HT1080 (cell line): Measurements from ENCODE around the gene IBTK. TPM values are rescaled to one million over a fixed set of nuclear protein-coding genes. Genes with fewer than 3 reads are reported as not detected.
"Not testable (repeated sequence)": the region's sequence is repeated elsewhere in the genome, so short reads cannot be mapped to it uniquely, and the experiment has no call there.

Source experiments
- DNase-seq: peaks from one replicate; pipeline ENCODE4 v3.0.0-alpha.2; 2015; ENCODE audit warnings: low read depth
- polyA plus RNA-seq, 2 experiments: library from polyadenylated mRNA; depleted of rRNA; stranded (reverse); fragments of >200 nt; gene quantifications; 2 replicates each; pipeline ENCODE4 v1.2.3, GENCODE V29; 2015
- total RNA-seq: library from RNA; depleted of rRNA; stranded (reverse); fragments of >200 nt; shearing (Covaris generic); gene quantifications from 2 replicates; pipeline ENCODE4 v1.2.3, GENCODE V29; 2014; rRNA removed

The IBTK gene, protein sequence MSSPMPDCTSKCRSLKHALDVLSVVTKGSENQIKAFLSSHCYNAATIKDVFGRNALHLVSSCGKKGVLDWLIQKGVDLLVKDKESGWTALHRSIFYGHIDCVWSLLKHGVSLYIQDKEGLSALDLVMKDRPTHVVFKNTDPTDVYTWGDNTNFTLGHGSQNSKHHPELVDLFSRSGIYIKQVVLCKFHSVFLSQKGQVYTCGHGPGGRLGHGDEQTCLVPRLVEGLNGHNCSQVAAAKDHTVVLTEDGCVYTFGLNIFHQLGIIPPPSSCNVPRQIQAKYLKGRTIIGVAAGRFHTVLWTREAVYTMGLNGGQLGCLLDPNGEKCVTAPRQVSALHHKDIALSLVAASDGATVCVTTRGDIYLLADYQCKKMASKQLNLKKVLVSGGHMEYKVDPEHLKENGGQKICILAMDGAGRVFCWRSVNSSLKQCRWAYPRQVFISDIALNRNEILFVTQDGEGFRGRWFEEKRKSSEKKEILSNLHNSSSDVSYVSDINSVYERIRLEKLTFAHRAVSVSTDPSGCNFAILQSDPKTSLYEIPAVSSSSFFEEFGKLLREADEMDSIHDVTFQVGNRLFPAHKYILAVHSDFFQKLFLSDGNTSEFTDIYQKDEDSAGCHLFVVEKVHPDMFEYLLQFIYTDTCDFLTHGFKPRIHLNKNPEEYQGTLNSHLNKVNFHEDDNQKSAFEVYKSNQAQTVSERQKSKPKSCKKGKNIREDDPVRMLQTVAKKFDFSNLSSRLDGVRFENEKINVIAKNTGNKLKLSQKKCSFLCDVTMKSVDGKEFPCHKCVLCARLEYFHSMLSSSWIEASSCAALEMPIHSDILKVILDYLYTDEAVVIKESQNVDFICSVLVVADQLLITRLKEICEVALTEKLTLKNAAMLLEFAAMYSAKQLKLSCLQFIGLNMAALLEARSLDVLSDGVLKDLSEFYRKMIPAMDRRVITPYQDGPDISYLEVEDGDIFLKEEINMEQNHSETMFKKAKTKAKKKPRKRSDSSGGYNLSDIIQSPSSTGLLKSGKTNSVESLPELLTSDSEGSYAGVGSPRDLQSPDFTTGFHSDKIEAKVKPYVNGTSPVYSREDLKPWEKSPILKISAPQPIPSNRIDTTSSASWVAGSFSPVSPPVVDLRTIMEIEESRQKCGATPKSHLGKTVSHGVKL (N-terminal part only)
- total RNA-seq, result 19.5 and 22.5 TPM in 2 replicates
- polyA plus RNA-seq (2015; cell fraction: cytosol; rRNA removed), result 18.0 and 23.3 TPM in 2 replicates
- 29.6 and 33.6 TPM in 2 replicates for polyA plus RNA-seq (2015; cell fraction: nucleus; rRNA removed)

DNA sequence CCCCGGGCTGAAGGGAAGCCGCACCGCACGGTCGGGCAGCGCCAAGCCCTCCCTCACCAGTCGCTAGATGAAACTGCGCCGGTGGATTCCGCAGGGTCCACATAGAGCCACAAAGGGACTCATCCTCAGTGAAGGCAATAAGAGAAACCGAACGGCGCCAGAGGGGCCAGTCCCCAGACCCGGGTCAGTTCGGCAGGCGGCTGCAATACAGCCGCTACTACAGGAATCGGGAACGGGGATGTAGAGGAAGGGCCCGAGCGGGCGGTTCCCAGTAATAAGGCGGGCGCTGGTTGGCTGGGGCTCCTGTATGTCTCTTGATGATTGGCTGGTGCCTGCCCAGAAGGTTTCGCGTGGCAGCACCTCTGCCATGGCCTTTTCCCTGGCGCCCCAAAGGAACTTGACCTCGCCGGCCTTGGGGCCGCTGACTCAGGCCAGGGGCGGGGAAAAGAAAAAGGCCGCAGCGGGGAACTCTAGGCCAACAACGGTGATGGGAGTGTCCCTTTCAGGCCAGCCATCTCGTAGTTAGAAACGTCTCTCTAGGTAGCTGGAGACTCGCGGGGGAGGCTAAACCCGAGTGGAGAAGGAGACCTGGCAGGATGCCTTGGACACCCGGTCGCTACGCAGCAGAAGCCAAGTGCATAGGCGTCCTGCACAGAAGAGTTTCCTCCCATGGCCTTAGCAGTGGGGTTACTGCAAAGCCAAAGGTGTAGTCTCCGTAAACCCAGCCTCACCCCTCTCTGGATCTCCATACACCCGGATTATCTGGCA lies at the start of gene IBTK:
IBTK (minus strand) TSS at position 240 of the 768 bp plus-strand sequence. CDS start 7,258 bp downstream, outside the sequence.
- peak; percentile 92 for DNase-seq

- DNase-seq, result no peak
Observed at GRCh38 chr6:82283771-82284410, 36.3 kb upstream of the IBTK start.

DNA sequence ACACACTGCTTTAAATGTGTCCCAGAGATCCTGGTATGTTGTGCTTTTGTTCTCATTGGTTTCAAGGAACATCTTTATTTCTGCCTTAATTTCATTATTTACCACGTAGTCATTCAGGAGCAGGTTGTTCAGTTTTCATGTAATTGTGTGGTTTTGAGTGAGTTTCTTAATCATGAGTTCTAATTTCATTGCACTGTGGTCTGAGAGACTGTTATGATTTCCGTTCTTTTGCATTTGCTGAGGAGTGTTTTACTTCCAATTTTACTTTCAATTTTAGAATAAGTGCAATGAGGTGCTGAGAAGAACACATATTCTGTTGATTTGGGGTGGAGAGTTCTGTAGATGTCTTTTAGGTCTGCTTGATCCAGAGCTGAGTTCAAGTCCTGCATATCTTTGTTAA lies 34.0 kb upstream of the IBTK start:
- DNase-seq, result not testable (repeated sequence)

DNA sequence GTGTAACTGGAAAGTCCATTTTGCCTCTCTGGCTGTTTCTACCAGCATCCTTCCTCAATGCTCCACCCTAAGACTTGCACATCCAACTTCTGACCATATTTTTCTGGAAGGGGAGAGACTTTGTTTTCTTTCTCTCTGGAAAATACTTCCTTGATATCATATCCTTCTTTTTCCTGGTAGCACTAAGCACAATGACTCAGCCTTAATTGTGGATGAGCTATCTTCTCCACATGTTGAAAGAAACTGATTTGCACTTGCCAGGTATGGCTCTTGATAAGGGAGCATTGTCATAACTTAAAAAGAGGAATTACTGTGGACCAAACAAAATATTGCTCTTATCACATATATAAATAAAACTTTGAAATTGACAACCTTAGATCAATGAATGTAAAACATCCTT lies 30.1 kb upstream of the IBTK start:
- no peak for DNase-seq

DNA sequence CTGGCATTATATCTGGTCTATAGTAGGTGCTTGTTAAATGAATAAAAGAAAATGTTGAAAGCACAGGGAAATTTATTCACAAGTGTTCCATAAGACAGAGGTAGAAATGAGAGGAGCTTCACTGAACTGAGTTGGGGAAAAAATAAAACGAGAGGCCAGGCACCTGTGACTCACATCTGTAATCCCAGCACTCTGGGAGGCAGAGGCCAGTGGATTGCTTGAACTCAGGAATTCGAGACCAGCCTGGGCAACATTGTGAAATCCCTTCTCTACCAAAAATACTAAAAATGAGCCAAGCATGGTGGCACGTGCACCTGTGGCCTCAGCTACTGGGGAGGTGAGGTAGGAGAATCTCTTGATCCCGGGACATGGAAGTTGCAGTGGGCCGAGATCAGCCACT lies 28.1 kb upstream of the IBTK start:
- no peak for DNase-seq

GRCh38 chr6:82273295-82273694 lies 25.8 kb upstream of the IBTK start:
- no peak for DNase-seq

GRCh38 chr6:82270881-82271635 lies 23.5 kb upstream of the IBTK start:
- DNase-seq, result peak; percentile 24

GRCh38 chr6:82268301-82268846 lies 20.8 kb upstream of the IBTK start:
- peak; percentile 29 for DNase-seq

GRCh38 chr6:82264824-82265223 lies 17.3 kb upstream of the IBTK start:
- no peak for DNase-seq

DNA sequence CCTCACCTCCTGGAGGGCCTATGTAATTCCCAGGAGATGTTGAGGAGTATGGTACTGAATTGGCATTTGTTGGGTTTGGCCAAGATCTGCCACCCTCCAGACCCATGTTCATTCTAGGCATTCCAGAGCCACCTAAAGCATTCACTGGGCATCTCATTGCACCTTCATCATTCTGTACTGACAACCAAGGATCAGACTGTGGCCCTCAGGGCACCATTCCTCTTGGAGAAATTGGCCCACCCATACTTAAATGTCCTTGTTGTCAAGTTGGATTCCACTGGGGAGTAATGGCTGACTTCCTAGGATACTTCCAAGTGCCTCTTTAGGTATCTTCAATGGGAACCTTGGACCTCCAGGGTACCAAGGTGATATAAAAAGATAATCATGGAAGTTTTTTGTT lies 16.8 kb upstream of the IBTK start:
- DNase-seq, result no peak

- no peak for DNase-seq
Observed at GRCh38 chr6:82263916-82264315, 16.4 kb upstream of the IBTK start.

DNA sequence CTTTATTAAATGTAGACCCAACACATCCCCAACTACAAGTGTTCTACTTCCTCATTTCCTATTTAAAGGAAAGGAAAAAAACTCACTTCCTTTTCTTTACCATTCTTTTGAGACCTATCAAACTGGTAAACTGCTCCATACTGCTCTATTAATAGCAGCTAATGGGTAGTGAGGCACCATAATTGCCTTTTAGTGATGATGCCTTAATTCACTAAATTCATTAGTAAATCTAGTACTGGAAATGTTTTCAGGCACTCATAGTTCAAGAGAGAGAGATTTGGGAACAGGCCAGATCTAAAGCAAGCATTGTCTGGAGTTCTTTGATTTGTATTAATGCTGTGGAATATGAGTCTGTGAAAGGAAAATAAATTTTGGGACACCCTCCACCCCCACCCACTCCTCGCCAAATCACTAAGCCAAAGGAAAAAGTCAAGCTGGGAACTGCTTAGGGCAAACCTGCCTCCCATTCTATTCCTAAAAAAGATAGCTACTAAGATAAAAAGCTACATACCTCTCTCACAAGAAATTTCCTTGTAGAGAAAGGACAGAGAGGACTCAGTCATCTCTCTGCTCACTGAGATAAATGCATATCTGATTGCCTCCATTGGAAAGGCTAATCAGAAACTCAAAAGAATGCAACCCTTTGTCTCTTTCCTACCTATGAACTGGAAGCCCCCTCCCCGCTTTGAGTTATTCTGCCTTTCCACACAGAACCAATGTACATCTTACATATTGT lies 13.6 kb upstream of the IBTK start:
- no peak for DNase-seq

- no peak for DNase-seq
Observed at GRCh38 chr6:82259389-82259788, 11.8 kb upstream of the IBTK start.

- no peak for DNase-seq
Observed at GRCh38 chr6:82257088-82257774, 9.7 kb upstream of the IBTK start.

- not testable (repeated sequence) for DNase-seq
Observed at GRCh38 chr6:82254722-82255121, 7.2 kb upstream of the IBTK start.

- DNase-seq, result peak; percentile 49
Observed at GRCh38 chr6:82251942-82252341, 4.4 kb upstream of the IBTK start.

DNA sequence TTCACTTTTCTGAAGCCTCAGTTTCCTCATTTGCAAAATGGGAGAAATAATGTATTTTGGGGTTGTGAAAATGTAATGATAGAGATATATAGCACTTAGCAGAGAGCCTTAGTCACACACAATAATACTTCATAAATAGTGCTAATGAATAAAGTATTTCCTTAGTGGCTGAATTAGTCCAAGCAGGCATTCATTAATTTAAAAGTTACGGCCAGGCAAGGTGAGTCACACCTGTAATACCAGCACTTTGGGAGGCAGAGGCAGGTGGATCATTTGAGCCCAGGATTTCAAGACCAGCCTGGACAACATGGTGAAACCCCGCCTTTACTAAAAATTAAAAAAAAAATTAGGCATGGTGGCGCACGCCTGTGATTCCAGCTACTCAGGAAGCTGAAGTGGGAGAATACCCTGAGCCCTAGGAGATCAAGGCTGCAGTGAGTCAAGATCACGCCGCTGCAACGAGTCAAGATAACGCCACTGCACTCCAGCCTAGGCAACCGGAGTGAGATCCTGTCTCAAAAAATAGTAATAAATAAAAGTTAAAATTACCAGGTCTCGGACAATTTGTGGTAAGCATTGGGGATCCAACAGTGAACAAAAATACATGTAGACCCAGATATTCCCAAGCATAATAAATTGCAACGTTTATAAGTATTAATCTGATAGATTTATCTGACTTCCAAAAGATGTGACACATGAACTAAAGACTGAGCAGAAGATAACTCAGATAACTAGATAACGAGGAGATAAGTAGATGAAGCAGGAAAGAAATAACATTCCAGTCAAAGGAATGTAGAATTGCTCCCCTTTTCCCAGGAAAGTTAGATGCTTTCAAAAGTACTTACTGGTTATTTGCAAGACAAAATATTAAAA lies 2.1 kb upstream of the IBTK start:
- no peak for DNase-seq
